Suprapubic skin (tissue), 4 donors: ENCODE data around the gene RALGDS. TPM values are rescaled to one million over a fixed set of nuclear protein-coding genes. Genes with fewer than 3 reads are reported as not detected.

Experiments used
- DNase-seq, 2 donors: peaks; one replicate each; pipeline ENCODE4 v3.0.0-alpha.2; 2019; ENCODE audit warnings: low spot score in 2 of 2
- H3K27ac ChIP-seq: fragments of 200-600 bp; sonication (generic); one replicate; pipeline ENCODE4 v1.5.1; 2019
- H3K27me3 ChIP-seq: fragments of 200-600 bp; sonication (generic); one replicate; pipeline ENCODE4 v1.5.1; 2019
- H3K36me3 ChIP-seq: fragments of 200-600 bp; sonication (generic); one replicate; pipeline ENCODE4 v1.5.1; 2019
- H3K4me1 ChIP-seq: fragments of 200-600 bp; sonication (generic); one replicate; pipeline ENCODE4 v1.5.1; 2019
- H3K4me3 ChIP-seq: fragments of 200-600 bp; sonication (generic); one replicate; pipeline ENCODE4 v1.5.1; 2019; ENCODE audit warnings: mild to moderate bottlenecking
- H3K9me3 ChIP-seq: fragments of 200-600 bp; sonication (generic); one replicate; pipeline ENCODE4 v1.5.1; 2019
- EP300 ChIP-seq: sonication (generic); formaldehyde crosslinking; IDR thresholded peaks from one replicate; pipeline ENCODE4 v1.6.1; 2017; ENCODE audit warnings: antibody characterized with exemption
- POLR2A ChIP-seq, 2 donors: fragments of 450-650 bp; IDR thresholded peaks; one replicate each; pipeline ENCODE4 v1.6.1; 2017; ENCODE audit warnings: antibody characterized with exemption in 2 of 2, mild to moderate bottlenecking in 2 of 2, moderate library complexity in 2 of 2
- POLR2AphosphoS5 ChIP-seq, 3 donors: sonication (generic); formaldehyde crosslinking; IDR thresholded peaks; one replicate each; pipeline ENCODE4 v1.6.1; 2017; ENCODE audit warnings: antibody characterized with exemption in 3 of 3
- WGBS: methylation state at CpG from one replicate; pipeline ENCODE4 v1.1.5; 2018; 5-methylcytosine and 5-hydroxymethylcytosine counted together
- total RNA-seq, 4 donors: library from RNA; depleted of rRNA; stranded (reverse); fragments of >200 nt; gene quantifications; one replicate each; pipeline ENCODE4 v1.1.0, GENCODE V29; 2016
- TF ChIP-seq, protein P1 (sequence below), 2 donors: fragments of 200-600 bp in 1 of 2; fragments of 450-650 bp in 1 of 2; sonication (generic) in 1 of 2; IDR thresholded peaks; one replicate each; pipeline ENCODE4 v1.5.1; 2016 to 2019; ENCODE audit warnings: antibody characterized with exemption in 2 of 2, mild to moderate bottlenecking in 1 of 2, moderate library complexity in 1 of 2

RALGDS gene
- total RNA-seq, 4 donors from 2014 or later = 173 to 244 (median 212) TPM

GRCh38 chr9:133059623-133060022, 61.4 kb downstream of the RALGDS start:
- H3K4me3 ChIP-seq = no peak overlapping the region
- peaks cover 37% of the 10 kb centered on the region for H3K36me3 ChIP-seq
- H3K27ac ChIP-seq = no peak overlapping the region
- DNase-seq = no peak
- no peaks in the 10 kb centered on the region for H3K27me3 ChIP-seq
- no peaks in the 10 kb centered on the region for H3K9me3 ChIP-seq
- 39% methylated on average over 7 of the region's 7 CpGs for WGBS
- TF ChIP-seq EP300 = no peak
- no peak for TF ChIP-seq POLR2AphosphoS5 (IDR thresholded peaks at IDR 0.05)
- peaks cover 41% of the 10 kb centered on the region for H3K4me1 ChIP-seq

- H3K36me3 ChIP-seq = peaks cover 46% of the 10 kb centered on the region
- TF ChIP-seq POLR2A (IDR thresholded peaks at IDR 0.05) (no peak), POLR2AphosphoS5 (IDR thresholded peaks at IDR 0.05) (no peak)
- TF ChIP-seq, protein P1, sequence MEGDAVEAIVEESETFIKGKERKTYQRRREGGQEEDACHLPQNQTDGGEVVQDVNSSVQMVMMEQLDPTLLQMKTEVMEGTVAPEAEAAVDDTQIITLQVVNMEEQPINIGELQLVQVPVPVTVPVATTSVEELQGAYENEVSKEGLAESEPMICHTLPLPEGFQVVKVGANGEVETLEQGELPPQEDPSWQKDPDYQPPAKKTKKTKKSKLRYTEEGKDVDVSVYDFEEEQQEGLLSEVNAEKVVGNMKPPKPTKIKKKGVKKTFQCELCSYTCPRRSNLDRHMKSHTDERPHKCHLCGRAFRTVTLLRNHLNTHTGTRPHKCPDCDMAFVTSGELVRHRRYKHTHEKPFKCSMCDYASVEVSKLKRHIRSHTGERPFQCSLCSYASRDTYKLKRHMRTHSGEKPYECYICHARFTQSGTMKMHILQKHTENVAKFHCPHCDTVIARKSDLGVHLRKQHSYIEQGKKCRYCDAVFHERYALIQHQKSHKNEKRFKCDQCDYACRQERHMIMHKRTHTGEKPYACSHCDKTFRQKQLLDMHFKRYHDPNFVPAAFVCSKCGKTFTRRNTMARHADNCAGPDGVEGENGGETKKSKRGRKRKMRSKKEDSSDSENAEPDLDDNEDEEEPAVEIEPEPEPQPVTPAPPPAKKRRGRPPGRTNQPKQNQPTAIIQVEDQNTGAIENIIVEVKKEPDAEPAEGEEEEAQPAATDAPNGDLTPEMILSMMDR (IDR thresholded peaks at IDR 0.05) = no peak
- DNase-seq = no peak
- no peaks in the 10 kb centered on the region for H3K9me3 ChIP-seq
- no peak overlapping the region for H3K4me3 ChIP-seq
- no peak overlapping the region for H3K27ac ChIP-seq
- H3K4me1 ChIP-seq = peaks cover 41% of the 10 kb centered on the region
- 84% methylated on average over 10 of the region's 12 CpGs for WGBS
- H3K27me3 ChIP-seq = no peaks in the 10 kb centered on the region
These were observed 62.3 kb downstream of the RALGDS start for GRCh38 chr9:133058550-133059320.

DNA sequence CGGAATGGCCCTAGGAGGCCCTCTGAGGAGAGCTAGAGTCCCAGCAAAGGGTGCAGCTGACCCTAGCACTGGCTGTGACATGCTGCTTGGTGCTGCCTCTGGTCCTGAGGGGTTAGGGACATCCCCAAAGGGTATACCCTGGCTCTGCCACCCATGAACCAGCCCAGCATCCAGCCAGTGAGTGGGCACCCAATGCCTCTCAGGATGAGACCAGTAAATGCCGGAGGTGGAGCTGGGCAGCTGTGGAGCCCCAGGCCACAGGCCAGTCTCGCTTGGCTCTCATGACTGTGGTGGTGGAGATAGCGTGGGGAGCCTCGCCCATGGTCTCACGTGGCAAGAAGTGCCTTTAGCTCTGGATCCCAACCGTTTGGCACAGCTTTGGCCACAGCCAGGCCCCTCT, 63.0 kb downstream of the RALGDS start:
- Histone ChIP-seq H3K27me3 (no peaks in the 10 kb centered on the region), H3K36me3 (peaks cover 52% of the 10 kb centered on the region), H3K4me1 (peaks cover 41% of the 10 kb centered on the region), H3K27ac (peak overlapping the region; percentile 76), H3K4me3 (no peak overlapping the region), H3K9me3 (no peaks in the 10 kb centered on the region)
- peak in 1 of 2 donors; percentile 53 for DNase-seq
- 78% methylated on average over 7 of the region's 7 CpGs for WGBS
- no peak for TF ChIP-seq POLR2A (IDR thresholded peaks at IDR 0.05)
- TF ChIP-seq POLR2AphosphoS5 (IDR thresholded peaks at IDR 0.05) = no peak
- TF ChIP-seq EP300 = no peak
- TF ChIP-seq, protein P1 (IDR thresholded peaks at IDR 0.05) = no peak

DNA sequence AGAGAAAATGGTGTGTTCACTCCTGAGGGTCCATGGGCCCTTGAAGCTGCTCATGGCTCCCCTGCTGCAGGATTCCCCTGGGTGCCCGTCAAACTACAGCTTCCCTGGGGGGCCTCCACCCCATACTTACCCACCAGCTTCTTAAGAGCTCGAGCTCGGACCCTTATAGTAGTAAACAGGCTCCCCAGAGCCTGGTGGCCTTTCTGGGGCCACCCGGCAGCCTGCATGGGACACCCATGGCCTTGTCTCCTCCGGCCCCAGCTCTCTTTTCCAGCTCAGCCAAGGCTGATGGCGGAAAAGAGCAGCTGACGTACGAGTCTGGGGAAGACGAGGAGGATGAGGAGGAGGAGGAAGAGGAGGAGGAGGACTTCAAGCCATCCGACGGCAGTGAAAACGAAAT, 63.5 kb downstream of the RALGDS start:
- no peaks in the 10 kb centered on the region for H3K9me3 ChIP-seq
- WGBS = 93% methylated on average over 12 of the region's 12 CpGs
- peaks cover 41% of the 10 kb centered on the region for H3K4me1 ChIP-seq
- TF ChIP-seq POLR2A (IDR thresholded peaks at IDR 0.05) (no peak), EP300 (no peak), POLR2AphosphoS5 (IDR thresholded peaks at IDR 0.05) (no peak)
- TF ChIP-seq, protein P1 (IDR thresholded peaks at IDR 0.05) = no peak
- H3K4me3 ChIP-seq = no peak overlapping the region
- H3K27me3 ChIP-seq = no peaks in the 10 kb centered on the region
- H3K27ac ChIP-seq = peak overlapping the region; percentile 76
- DNase-seq = peak in 1 of 2 donors; percentile 47
- H3K36me3 ChIP-seq = peaks cover 56% of the 10 kb centered on the region

- no peak overlapping the region for H3K4me3 ChIP-seq
- H3K27me3 ChIP-seq = no peaks in the 10 kb centered on the region
- no CpG with 5 or more reads among the region's 8 CpGs for WGBS
- H3K36me3 ChIP-seq = peaks cover 62% of the 10 kb centered on the region
- H3K27ac ChIP-seq = peak overlapping the region; percentile 76
- TF ChIP-seq POLR2A (IDR thresholded peaks at IDR 0.05) (no peak), POLR2AphosphoS5 (IDR thresholded peaks at IDR 0.05) (no peak), EP300 (no peak)
- TF ChIP-seq, protein P1 (IDR thresholded peaks at IDR 0.05) = no peak
- peaks cover 41% of the 10 kb centered on the region for H3K4me1 ChIP-seq
- no peaks in the 10 kb centered on the region for H3K9me3 ChIP-seq
- no peak for DNase-seq
These were observed 64.0 kb downstream of the RALGDS start for GRCh38 chr9:133057006-133057405.
